ENCODE results near the gene DRGX.

Gene DRGX

GRCh38 chr10:49400365-49400764 is 4.5 kb upstream of the DRGX start:
- H3K4me3 ChIP-seq (ENCODE audit: control insufficient read depth, low read depth, low read length): no peak overlapping the region
- TF ChIP-seq, protein P1, sequence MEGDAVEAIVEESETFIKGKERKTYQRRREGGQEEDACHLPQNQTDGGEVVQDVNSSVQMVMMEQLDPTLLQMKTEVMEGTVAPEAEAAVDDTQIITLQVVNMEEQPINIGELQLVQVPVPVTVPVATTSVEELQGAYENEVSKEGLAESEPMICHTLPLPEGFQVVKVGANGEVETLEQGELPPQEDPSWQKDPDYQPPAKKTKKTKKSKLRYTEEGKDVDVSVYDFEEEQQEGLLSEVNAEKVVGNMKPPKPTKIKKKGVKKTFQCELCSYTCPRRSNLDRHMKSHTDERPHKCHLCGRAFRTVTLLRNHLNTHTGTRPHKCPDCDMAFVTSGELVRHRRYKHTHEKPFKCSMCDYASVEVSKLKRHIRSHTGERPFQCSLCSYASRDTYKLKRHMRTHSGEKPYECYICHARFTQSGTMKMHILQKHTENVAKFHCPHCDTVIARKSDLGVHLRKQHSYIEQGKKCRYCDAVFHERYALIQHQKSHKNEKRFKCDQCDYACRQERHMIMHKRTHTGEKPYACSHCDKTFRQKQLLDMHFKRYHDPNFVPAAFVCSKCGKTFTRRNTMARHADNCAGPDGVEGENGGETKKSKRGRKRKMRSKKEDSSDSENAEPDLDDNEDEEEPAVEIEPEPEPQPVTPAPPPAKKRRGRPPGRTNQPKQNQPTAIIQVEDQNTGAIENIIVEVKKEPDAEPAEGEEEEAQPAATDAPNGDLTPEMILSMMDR (IDR thresholded peaks at IDR 0.05; ENCODE audit: control insufficient read depth, insufficient read depth, low read depth, low read length, missing control alignments): no peak
- DNase-seq (ENCODE audit: low read depth): no peak

GRCh38 chr10:49398986-49399385 is 3.1 kb upstream of the DRGX start:
- no peak for DNase-seq (ENCODE audit: low read depth)
- TF ChIP-seq, protein P1 (IDR thresholded peaks at IDR 0.05; ENCODE audit: control insufficient read depth, insufficient read depth, low read depth, low read length, missing control alignments): no peak
- no peak overlapping the region for H3K4me3 ChIP-seq (ENCODE audit: control insufficient read depth, low read depth, low read length)

GRCh38 chr10:49398000-49398861 is 2.3 kb upstream of the DRGX start:
- H3K4me3 ChIP-seq (ENCODE audit: control insufficient read depth, low read depth, low read length): peak overlapping the region; percentile 29
- TF ChIP-seq, protein P1 (IDR thresholded peaks at IDR 0.05; ENCODE audit: control insufficient read depth, insufficient read depth, low read depth, low read length, missing control alignments): no peak
- no peak for DNase-seq (ENCODE audit: low read depth)

DNA sequence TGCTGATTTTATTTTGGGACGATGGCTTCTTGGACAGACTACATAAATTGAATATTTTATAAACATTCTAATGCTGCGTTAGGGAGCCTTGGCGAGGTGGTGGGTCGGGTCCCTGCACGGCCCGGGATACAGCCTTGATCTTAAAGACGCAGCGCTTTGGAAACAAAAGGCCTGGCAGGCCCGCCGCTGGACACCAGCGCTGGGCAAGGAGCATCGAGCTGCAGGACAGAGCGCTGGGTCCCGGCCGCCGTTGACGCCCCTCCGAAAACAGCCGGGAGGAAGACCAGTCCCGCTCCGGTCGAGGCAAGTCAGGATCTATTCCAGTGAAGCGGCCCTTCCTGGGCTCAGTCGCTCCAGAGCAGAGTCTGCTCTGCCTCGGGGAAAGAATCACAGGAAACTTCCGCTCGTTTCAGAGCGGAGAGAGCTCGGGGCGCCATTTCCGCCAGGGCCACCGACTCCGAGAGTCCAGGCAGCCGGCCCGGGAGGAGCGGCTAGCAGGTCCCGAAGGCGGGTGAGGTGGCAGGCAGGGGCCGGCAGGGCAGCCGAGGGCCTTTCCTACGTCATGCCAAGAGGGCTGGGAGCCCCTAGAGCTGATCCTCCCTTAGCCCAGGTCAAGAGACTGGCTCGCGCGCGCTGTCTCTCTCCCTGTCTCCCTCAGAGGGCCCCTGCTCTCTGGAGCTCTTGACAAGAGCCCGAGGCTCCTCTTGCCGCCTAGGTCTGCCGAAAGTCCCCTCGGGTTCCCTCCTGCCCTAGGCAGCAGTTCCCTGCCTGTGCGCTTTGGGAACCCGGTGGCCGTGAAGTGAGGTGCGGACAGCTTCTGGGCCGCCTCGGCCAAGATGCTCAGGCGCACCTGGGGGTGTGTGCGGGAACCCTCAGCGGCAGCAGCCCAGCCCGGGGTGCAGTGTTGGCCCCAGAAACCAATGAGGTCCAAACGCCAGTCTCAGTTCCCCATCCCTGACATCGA is 1.4 kb upstream of the DRGX start:
- DNase-seq (ENCODE audit: low read depth): no peak
- no peak overlapping the region for H3K4me3 ChIP-seq (ENCODE audit: control insufficient read depth, low read depth, low read length)
- TF ChIP-seq, protein P1 (IDR thresholded peaks at IDR 0.05; ENCODE audit: control insufficient read depth, insufficient read depth, low read depth, low read length, missing control alignments): no peak

DNA sequence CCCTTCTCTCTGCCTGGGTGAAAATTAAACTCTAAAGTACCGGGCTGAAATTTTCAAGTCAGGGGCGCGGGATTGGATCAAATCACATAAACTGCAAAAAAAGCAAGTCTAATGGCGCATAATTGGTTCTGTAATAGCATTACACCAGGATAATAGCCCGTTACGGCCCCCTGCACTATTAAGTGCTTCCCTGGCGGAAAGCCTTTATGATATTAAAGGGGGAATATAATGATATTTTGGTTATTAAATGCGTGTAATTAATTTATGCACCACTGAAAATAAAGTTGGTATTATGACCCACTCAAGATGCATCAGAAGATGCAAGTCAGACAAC is 744 bp upstream of the DRGX start:
- H3K4me3 ChIP-seq (ENCODE audit: control insufficient read depth, low read depth, low read length): no peak overlapping the region
- TF ChIP-seq, protein P1 (IDR thresholded peaks at IDR 0.05; ENCODE audit: control insufficient read depth, insufficient read depth, low read depth, low read length, missing control alignments): no peak
- no peak for DNase-seq (ENCODE audit: low read depth)

DNA sequence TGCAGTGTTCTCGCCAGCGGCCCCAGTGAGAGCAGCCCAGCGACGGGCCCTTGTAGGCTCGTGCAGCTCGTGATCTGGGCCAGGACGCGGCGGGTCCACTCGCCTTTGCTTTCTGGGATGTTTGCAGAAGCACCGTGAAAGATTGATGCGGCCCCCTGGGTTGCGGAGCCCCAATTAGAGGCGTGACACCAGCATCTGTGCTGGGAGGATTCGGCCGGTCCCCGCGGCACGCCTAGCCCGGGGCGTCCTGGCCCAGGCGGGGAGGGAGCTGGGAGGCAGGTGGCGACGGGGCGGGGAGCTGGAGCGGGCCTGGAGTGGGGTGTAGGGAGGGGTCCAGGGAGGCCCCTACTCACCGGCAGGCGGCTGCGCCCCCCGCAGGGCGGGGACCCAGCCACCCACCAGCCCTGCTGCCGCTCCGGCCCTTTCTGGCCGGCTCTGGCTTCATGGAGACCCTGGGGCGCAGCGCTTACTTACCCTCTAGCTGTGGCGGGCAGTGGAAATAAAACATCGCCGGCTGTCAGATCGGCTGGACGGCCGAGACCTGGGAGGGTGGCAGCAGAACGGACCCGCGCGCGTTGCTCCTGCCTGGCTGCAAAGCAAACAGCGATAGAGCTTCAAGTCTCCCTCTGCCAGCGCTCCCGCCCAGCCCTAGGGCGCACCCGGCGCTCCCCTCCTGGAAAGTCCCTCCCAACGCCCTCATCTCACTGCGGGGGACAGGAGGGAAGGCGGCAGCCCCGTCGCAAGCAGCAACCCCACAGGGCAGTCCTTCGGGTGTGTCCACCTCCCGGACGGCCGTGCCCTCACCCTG is 752 bp downstream of the DRGX start:
- no peak for DNase-seq (ENCODE audit: low read depth)
- TF ChIP-seq, protein P1 (IDR thresholded peaks at IDR 0.05; ENCODE audit: control insufficient read depth, insufficient read depth, low read depth, low read length, missing control alignments): no peak
- H3K4me3 ChIP-seq (ENCODE audit: control insufficient read depth, low read depth, low read length): no peak overlapping the region

Measured in AG09309 (cell line).